Middle frontal gyrus (tissue), 1 donor: ENCODE data around the gene STK10.
"Not testable (repeated sequence)": the region's sequence is repeated elsewhere in the genome, so short reads cannot be mapped to it uniquely, and the experiment has no call there.

ENCODE experiments used
- DNase-seq: peaks from one replicate; pipeline ENCODE4 v3.0.0-alpha.2; 2015; ENCODE audit warnings: low spot score; ENCODE audit errors: extremely low spot score

Gene STK10

DNA sequence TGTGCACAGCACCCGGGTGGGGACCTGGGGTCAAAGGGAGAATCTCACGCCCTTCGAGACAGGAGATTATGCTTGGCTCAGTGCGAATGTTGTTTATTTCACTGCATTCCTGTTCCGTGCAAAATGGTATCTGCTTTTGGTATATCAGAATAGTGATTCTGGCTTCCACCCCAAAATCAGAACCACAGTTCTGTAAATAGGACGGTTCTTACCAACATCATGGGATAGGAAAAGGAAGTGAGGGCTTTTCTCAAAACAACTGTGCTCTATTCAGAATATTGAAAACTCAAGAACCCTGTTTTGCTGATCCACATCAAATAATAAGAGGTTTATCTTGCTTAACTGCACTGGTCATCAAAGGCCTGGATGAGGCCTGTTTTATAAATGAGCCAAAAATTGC is 129.9 kb downstream of the STK10 start:
- no peak for DNase-seq

DNA sequence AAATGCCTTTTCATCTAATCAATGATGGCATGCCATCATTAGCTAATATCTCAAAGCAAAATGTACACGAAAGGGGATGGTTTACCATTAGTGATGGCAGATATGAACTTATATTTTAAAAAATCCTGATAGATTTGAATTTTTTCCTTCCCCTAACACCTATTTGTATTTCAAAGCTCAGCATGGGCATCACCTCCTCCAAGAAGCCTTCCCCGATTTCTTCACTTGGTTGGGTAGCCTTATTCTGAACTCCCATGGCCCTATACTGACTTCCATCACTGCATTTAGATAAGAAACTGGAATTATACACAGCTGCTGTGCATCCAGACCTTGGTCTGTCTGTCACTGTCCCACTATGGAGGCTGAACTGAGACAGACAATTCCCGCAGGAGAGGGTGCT is 132.0 kb downstream of the STK10 start:
- no peak for DNase-seq

DNA sequence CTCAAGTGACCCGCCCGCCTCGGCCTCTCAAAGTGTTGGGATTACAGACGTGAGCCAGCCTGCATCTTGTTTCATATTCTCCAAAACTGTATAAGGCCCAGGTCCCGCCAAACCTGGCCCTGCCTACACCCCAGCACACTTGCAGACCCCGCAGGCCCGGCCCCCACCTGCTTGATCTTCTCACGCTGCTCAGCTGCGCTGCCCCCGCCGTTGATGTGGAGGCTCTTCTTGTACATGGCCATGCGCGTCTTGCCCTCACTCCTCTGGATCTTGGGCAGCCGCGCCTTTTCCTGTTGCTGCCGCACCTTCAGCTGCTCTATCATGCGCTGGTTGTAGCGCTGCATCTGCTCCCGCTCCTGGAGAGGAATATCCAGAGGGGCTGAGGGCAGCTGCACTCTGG is 132.6 kb downstream of the STK10 start:
- DNase-seq = no peak

DNA sequence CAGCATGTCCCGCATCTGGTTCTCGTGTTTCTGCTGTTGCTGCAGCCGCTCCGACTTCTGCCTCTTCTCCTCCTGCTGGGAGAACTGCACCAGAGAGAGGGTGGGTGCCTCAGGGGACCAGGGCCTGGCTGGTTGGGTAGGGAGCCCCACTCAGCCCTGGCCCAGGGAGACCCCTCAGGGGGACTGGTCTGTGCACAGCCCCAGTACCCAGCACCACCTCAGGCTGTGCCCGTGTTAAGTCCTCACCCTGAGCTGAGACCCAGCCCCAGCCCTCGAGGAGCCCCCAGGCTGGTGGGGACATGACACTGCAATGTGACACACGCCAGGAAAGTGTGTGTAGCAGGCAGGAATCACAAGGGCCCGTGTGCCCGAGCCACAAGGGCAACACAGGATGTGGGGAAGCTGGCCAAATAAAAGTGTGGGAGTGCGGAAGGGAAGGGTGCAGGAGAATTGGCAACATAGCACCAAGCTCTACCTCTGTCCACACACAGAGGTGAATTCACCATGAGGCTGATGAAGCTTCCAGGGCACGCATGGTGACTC is 133.3 kb downstream of the STK10 start:
- DNase-seq = no peak

DNA sequence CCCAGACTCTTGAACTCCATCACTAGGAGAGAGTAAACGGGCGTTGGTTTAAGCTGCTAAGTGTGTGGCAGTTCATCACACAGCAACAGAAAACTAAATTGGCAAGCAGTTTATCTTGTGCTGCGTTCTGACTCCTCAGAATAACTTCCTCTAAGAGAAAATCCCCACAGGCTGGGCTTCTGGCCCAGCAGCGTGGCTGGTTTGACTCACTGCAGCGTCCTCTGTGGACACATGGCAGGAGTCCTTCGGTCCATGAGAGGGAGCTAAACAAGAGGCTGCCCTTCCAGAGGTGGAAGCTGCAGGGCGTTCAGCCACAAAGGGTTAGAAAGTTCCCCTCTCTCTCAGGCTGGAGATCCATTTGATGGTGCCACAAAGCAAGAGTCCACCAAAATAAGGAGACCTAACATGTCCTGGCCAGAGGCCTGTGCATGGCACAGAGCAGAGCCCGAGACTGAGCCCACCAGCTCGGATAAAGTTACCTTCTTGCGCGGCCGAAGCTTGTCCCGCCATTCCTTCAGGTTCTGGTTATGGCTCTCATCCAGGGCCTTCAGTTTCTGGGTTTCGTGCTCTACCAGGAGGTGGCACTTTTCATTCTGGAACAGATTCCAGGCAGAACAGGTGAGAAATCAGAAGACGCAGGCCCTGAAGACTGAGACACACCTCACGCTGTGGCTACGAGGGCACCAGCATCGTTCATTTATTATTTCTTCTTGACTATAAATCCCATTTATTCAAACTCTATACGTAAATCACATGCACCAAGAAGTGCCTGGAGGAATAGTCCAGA is 135.4 kb downstream of the STK10 start:
- DNase-seq = peak; percentile 21

DNA sequence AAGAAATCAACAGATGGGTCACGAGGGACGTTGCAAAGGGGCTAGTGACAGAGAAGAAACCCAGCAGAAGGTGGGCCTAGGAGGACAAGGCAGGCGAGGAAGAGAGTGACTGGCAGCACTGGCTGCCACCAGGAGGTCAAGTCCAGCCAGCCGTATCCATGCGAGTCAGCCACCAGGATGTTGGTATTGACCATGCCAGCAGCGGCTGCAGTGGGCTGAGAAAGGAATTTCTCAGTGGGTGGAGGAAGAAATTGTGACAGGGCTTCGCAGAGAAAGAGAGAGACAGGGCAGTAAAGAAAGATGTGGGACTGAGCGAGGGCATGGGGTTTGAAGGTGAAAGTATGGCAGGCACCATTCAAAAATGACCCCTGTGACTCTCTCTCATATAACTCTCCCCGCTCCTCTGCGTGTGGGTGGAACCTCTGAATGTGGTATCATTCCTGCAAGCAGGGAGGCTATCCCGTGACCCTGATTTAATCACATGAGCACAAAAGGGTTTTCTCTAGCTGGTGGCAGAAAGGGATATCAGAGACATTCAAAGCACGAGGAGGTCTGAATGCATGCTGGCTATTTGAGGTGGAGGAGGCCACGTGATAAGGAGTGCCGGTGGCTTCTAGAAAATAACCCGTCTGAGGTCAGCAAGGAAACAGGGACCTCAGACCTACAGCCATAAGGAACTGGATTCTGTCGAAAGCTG is 136.2 kb downstream of the STK10 start:
- DNase-seq = no peak

DNA sequence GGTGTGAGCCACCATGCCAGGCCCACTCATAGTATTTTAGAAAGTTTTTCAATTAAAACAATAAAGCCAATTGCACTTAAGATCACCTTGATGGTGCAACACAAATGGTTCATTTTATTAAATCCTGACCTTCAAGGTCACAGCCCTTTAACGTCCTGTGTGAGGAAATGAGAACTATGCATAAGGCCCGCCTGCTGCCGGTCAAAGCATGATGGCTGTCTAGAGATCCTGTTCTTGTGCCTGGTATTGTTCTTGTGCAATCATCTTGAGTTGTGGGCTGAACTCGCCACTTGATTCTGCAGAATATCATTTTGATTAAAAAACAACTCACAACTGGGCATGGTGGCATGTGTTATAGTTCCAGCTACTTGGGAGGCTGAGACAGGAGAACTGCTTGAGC is 137.9 kb downstream of the STK10 start:
- no peak for DNase-seq

DNA sequence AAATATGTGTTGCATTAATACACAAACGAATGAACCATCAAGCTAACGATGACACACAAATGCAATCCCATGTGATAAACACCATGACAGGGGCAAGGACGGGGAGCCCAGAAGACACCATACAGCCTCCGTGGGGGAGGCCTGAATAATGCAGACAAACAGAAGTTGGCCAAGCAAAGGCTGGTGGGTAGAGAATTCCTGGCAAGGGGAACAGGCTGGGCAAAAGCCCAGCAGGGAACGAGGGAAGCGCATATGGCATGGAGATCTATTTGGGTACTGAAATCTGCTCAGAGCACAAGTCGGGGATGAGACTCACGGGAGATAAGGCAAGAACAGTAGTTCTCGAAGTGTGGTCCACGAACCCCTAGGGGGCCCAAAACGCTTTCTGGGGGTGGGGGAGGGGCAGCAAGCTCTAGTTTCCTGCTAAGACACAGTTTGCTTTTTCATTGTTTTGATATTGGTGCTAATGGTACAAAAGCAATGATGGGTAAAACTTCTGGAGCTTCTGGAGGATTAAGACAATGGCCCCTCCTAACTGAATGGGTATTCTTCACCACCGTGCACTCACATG is 138.7 kb downstream of the STK10 start:
- DNase-seq = peak; percentile 16

DNA sequence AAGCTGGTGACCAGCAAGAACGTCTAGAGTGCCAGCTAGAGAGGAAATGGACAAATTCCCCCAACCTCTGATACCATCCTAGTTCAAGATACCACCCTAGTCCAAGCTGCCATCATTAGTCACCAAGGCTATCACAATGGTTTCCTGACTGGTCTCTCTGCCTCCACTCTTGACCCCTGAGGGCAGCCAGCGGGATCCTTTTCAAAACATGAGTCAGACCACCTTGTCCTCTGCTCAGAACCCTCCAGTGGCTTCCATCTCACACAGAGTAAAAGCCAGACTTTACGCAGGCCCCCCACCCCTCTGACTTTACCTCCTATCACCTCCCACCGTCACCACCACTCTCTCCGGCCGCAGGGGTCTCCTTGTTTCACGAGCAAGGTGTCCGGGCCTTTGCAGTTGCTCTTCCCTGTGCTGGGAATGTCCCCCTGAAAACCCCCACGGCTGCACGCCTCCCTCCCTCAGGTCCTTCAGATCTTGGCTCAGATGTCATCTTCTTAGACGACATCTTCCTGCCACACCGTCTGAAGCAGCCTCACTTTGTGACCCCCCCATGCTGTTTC is 139.4 kb downstream of the STK10 start:
- no peak for DNase-seq

DNA sequence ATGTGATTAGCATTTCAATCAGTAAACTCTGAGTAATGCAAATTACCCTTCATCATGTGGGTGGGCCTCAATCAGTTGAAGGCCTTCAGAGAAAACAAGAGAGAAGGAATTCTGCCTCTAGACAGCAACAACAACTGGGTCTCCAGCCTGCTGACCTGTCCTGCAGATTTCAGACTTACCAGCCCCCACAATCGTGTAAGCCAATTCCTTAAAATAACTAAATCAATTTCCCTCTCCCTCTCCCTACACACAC is 139.9 kb downstream of the STK10 start:
- no peak for DNase-seq

DNA sequence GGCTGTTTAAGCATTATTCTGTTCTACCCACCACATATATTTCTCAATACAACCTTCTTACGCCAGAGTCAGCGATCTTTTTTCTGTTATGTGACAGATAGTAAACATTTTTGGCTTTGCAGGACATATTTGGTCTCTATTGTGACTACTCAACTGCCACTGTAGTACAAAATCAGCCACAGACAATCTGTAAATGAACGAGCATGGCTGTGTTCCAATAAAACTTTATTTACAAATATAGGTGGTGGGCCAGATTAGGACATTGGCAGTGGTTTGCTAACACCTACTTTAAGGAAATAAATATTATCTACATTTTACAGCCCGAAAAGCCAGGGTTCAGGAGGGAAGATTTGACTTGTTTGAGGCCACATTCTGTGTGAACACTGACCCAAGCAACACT is 141.4 kb downstream of the STK10 start:
- DNase-seq = no peak

DNA sequence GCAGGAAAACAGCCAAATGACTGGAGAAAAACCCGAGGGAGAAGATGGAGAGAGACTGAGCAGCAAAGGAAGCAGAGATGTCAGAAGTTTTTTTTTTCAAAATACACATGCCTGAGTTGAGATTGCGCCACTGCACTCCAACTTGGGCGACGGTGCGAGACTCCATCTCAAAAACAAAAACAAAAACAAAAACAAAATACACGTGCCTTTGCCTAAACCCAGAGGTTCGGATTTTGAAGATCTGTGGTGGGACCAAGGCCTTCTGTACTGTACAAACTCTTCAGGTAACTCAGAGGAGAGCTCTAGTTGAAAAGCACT is 142.8 kb downstream of the STK10 start:
- no peak for DNase-seq

DNA sequence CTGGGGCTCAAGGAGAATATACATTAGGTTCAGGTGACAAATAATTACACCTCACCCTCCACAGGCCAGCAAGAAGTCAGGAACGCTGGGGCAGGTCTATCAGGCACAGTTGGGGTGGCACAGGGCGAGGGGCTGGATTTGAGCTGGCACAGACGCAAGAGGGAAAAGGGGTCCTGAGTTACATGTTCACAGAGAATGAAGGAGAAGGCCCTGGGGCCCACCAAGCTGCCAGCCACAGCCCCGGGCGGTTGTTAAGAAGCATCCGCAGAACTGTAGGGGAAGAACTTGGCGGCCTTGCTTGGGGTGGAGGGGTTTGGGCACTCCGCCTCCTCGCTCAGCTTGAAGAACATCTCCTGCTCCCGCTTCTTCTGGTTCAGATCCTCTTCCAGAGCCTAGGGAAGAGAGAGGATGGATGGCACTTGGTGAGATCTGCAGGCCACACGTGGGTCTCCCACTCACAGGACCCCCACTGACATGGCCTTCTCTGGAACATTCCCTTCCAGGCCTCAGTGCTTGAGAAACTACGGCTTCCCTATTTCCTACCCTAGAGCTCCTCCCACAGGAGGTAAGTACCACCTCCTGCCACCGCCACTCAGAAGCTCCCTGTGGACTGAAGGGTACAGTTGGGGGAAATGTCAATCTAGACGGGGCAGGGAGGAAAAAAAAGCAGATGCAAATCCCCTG is 143.3 kb downstream of the STK10 start:
- no peak for DNase-seq

DNA sequence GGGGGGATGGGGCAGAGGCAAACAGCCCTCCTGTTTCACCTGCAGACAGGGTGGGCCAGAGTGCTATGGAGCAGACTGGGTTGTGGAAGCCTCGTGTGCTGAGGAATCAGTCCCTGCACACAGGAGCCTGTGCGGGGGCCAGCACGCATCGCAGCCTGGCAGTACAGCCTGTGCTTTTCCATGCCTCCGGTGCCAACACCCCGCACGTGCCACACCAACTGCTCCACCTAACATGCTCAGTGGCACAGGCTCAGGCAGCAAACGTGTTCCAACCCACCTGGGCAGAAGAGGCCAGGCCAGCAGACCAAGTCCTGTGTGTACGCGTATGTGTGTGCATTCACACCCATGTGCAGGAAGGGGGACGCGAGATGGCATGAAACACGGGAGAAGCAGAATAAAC is 144.2 kb downstream of the STK10 start:
- DNase-seq = no peak

DNA sequence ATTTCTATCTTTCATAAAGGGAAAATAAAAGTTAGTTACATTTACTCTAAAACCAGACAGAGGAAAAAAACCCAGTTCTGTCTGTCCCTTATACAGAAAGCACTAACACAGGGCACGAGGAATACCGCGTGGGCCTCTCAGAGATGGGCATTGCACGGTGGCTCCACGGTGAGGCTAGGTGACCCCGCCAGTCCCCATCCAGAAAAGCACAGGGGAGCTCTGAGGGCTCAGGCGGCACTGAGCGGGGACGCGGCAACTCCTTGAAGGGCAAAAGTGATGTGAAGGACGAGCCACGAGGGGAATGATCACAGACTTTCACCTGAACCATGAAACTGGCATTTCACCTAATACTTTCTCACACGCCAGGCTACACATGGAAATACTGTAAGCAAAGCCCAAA is 145.8 kb downstream of the STK10 start:
- no peak for DNase-seq

DNA sequence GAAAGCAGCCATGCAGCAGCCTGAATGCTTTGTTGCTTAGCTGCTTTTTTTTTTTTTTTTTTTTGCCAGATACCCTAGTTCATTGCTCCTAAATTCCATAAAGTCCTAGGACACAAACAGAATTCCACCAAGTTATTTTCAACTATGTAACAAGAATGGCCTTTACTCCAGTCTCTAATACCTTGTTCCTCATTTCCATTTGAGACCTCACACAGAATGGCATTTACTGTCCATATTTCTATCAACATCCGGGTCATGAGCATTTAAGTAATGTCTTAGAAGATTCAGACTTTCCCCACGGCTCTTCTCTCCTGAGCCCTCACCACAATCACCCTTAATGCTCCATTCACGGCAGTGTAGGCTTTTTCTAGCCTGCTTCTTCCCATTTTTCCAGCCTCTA is 149.9 kb downstream of the STK10 start:
- no peak for DNase-seq

DNA sequence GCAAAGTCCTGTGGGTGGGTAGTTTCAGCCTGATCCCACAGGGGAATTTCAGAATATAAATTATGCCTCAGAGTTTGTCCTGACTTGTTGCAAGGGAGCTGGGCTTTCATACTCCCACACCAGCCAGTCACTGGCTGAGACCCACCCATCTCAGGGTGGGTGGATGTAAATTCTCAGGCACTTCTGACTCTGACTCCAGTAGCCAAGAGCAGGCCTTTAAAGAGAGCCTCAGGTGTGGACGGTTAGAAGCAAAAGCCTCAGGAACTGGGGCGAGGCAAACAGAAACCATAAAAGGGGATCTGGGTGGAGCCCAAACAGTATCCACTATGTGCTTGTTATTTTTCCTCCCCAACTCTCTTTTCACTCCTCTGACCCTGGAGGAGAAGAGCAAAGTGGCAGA is 153.0 kb downstream of the STK10 start:
- no peak for DNase-seq

DNA sequence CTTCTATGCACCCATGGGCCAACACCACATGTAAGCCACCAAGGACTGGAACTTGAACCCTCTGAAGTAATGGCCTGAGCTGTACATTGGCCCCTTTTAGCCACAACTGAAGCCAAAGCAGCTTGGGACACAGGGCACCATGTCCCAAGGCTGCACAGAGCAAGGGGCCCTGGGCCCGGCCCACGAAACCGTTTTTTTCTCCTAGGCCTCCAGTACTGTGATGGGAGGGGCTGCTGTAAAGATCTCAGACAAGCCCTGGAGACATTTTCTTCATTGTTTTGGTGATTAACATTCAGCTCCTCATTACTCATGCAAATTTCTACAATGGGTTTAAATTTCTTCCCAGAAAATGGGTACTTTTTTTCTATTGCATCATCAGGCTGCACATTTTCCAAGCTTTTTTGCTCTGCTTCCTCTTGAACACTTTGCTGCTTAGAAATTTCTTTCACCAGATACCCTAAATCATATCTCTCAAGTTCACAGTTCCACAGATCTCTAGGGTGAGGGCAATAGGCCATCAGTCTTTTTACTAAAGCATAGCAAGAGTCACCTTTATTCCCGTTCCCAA is 156.0 kb downstream of the STK10 start:
- DNase-seq = no peak

DNA sequence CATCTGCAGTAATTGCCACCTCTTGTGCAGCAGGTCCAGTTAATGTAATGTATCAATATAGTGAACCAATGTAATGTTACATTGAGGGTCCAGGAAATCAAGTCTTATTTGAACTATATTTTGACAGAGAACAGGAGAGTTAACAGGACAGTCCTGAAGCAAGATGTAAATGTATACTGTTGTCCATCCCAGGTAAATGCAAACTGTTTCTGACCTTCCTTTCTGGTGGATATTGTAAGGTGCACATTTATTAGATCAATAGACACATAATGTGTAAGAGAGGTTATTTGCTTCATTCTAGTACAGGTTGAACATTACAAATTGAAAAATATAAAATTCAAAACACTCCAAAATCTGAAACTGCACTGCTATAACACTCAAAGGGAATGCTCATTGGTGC is 158.1 kb downstream of the STK10 start:
- DNase-seq = no peak

DNA sequence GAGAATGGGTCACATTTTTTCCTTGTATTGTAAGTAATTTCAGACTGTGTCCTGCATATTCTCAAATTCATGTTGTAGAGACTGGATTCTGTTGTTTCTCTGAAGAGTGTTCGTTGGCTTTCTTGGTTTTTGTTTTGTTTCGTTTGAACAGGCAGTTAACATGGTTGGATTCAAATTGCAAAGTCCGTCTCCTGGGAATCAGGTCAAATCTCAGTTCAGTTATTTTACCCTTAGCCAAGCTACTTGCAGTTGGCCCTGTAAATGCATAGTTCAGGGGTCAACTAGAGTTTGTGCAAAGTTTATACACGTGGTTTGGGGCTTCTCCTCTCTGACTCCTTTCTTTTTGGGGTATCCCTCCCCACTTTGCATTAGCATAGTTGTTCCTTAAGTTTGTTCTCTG is 159.9 kb downstream of the STK10 start:
- no peak for DNase-seq

DNA sequence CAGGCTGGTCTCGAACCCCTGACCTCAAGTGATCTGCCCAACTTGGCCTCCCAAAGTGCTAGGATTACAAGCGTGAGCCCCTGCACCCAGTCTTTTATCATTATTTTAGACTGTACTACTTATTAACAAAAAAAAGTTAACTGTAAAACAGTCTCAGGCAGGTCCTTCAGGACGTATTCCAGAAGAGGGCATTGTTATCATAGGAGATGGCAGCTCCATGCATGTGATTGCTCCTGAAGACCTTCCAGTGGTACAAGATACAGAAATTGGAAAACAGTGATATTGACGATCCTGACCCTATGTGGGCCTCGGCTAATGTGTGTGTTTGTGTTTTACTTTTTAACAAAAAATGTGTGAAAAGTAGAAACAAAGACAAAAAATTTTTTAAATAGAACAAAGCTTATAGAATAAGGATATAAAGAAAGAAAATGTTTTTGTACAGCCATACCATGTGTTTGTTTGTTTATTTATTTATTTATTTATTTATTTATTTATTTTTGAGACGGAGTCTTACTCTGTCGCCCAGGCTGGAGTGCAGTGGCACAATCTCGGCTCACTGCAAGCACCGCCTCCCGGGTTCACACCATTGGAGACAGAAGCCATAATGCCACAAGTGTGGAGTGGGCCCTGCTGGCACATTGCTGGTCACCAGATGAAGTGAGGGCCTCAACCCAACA is 167.8 kb downstream of the STK10 start:
- not testable (repeated sequence) for DNase-seq
